Liver (tissue), 9 donors: Measurements from ENCODE around the gene WNT10A. TPM values are rescaled to one million over a fixed set of nuclear protein-coding genes. Genes with fewer than 3 reads are reported as not detected.

Experiments used
- DNase-seq: peaks from one replicate; pipeline ENCODE4 v3.0.0-alpha.2; 2017; ENCODE audit warnings: low spot score
- H3K27ac ChIP-seq, 2 donors: one replicate each; pipeline ENCODE4 v1.7.0; 2013; ENCODE audit warnings: inconsistent platforms in 2 of 2, low read length in 2 of 2, control low read depth in 1 of 2, low read depth in 1 of 2, mild to moderate bottlenecking in 1 of 2
- H3K27me3 ChIP-seq, 4 donors: one replicate each; pipeline versions ENCODE4 v1.6.1 to v1.7.0; 2013; ENCODE audit warnings: low read length in 3 of 4, inconsistent platforms in 1 of 4, mild to moderate bottlenecking in 1 of 4, moderate library complexity in 1 of 4; ENCODE audit not compliant: control insufficient read depth in 4 of 4, insufficient read depth in 4 of 4
- H3K36me3 ChIP-seq, 4 donors: one replicate each; pipeline versions ENCODE4 v1.6.1 to v1.7.0; 2013; ENCODE audit warnings: low read length in 3 of 4, mild to moderate bottlenecking in 3 of 4, low read depth in 1 of 4, moderate library complexity in 1 of 4; ENCODE audit not compliant: control insufficient read depth in 4 of 4, insufficient read depth in 3 of 4
- H3K4me1 ChIP-seq, 4 donors: one replicate each; pipeline versions ENCODE4 v1.6.1 to v1.7.0; 2013; ENCODE audit warnings: low read length in 3 of 4, mild to moderate bottlenecking in 3 of 4, moderate library complexity in 1 of 4; ENCODE audit not compliant: control insufficient read depth in 4 of 4, insufficient read depth in 4 of 4
- H3K4me3 ChIP-seq, 3 donors: one replicate each; pipeline versions ENCODE4 v1.6.1 to v1.7.0; 2013; ENCODE audit warnings: low read length in 3 of 3, control low read depth in 1 of 3, low read depth in 1 of 3, mild to moderate bottlenecking in 1 of 3
- H3K9ac ChIP-seq, 2 donors: one replicate each; pipeline ENCODE4 v1.7.0; 2013; ENCODE audit warnings: low read length in 2 of 2, mild to moderate bottlenecking in 2 of 2, moderate library complexity in 2 of 2, control low read depth in 1 of 2, low read depth in 1 of 2
- H3K9me3 ChIP-seq, 4 donors: one replicate each; pipeline versions ENCODE4 v1.6.1 to v1.7.0; 2013; ENCODE audit warnings: low read length in 3 of 4; ENCODE audit not compliant: control insufficient read depth in 4 of 4
- CTCF ChIP-seq: fragments of 150-350 bp; IDR thresholded peaks from 2 replicates; pipeline ENCODE4 v1.5.1; 2017; ENCODE audit warnings: improper control_type of control experiment, low read depth, low read length; ENCODE audit not compliant: missing input control
- EGR1 ChIP-seq, 2 donors: IDR thresholded peaks; 2 replicates each; pipeline ENCODE4 v1.6.1; 2016 to 2018; ENCODE audit warnings: antibody characterized with exemption in 2 of 2, low read depth in 2 of 2
- GABPA ChIP-seq, 2 donors: IDR thresholded peaks in 1 of 2; conservative IDR thresholded peaks in 1 of 2; 2 replicates each; pipeline ENCODE4 v1.6.1; 2016; ENCODE audit warnings: antibody characterized with exemption in 2 of 2, mild to moderate bottlenecking in 1 of 2, moderate library complexity in 1 of 2
- HNF4A ChIP-seq, 2 donors: conservative IDR thresholded peaks; 2 replicates each; pipeline ENCODE4 v1.6.1; 2016; ENCODE audit warnings: antibody characterized with exemption in 2 of 2, mild to moderate bottlenecking in 2 of 2
- JUND ChIP-seq, 2 donors: IDR thresholded peaks; 2 replicates each; pipeline ENCODE4 v1.6.1; 2016; ENCODE audit warnings: antibody characterized with exemption in 2 of 2
- RAD21 ChIP-seq, 2 donors: IDR thresholded peaks; 2 replicates each; pipeline ENCODE4 v1.6.1; 2016; ENCODE audit warnings: antibody characterized with exemption in 2 of 2, mild to moderate bottlenecking in 2 of 2
- REST ChIP-seq: IDR thresholded peaks from 2 replicates; pipeline ENCODE4 v1.6.1; 2016; ENCODE audit warnings: antibody characterized with exemption, mild to moderate bottlenecking
- SP1 ChIP-seq: IDR thresholded peaks from 2 replicates; pipeline ENCODE4 v1.6.1; 2018; ENCODE audit warnings: antibody characterized with exemption, mild to moderate bottlenecking
- TAF1 ChIP-seq: conservative IDR thresholded peaks from 2 replicates; pipeline ENCODE4 v1.6.1; 2016; ENCODE audit warnings: antibody characterized with exemption, mild to moderate bottlenecking
- YY1 ChIP-seq: IDR thresholded peaks from 2 replicates; pipeline ENCODE4 v1.6.1; 2016; ENCODE audit warnings: antibody characterized with exemption, mild to moderate bottlenecking
- WGBS: extraction: QIAGEN DNeasy Blood & Tissue Kit; methylation state at CpG from one replicate; pipeline ENCODE4 v1.1.7; 2013; 5-methylcytosine and 5-hydroxymethylcytosine counted together
- polyA plus RNA-seq, 2 donors: library from polyadenylated mRNA; stranded (reverse) in 1 of 2; unstranded in 1 of 2; fragments of 200-250 nt in 1 of 2; fragments of >200 nt in 1 of 2; fragmentation: Nextera tagmentation in 1 of 2; extraction: Ambion mirVana in 1 of 2; gene quantifications; one replicate each; pipeline versions ENCODE4 v1.2.1 to v1.2.3, GENCODE V29; 2013 to 2015
- total RNA-seq, 2 donors: library from RNA; depleted of rRNA; stranded (reverse); fragments of >200 nt; gene quantifications; one replicate each; pipeline ENCODE4 v1.2.3, GENCODE V29; 2014
- donor health status: healthy.
- donor health status: healthy.
- donor health status: healthy.
- donor health status: healthy.
- donor health status: healthy.

The WNT10A gene
- total and polyA plus RNA-seq, 4 donors: 0.01 to 0.08 (median 0.05) TPM; not detected in 1

GRCh38 chr2:218882866-218883366 is 2.3 kb downstream of the WNT10A start:
- peak overlapping the region in 1 of 3 donors; percentile 47 for H3K4me3 ChIP-seq

GRCh38 chr2:218883491-218884490 is 3.1 kb downstream of the WNT10A start:
- peaks cover 3 to 13% (median 10%) of the 10 kb centered on the region in 4 donors for H3K4me1 ChIP-seq
- peaks cover 0 to 21% (median 10%) of the 10 kb centered on the region in 4 donors for H3K27me3 ChIP-seq
- peak overlapping the region in 1 of 3 donors; percentile 47 for H3K4me3 ChIP-seq
- H3K36me3 ChIP-seq: no peaks in the 10 kb centered on the region
- DNase-seq: no peak
- WGBS: 6% methylated on average over 89 of the region's 89 CpGs
- no peak overlapping the region for H3K27ac ChIP-seq
- H3K9me3 ChIP-seq: no peaks in the 10 kb centered on the region
- no peak overlapping the region for H3K9ac ChIP-seq
- TF ChIP-seq REST (no peak), HNF4A (conservative IDR thresholded peaks at IDR 0.05) (no peak), RAD21 (IDR thresholded peaks at IDR 0.05) (no peak), SP1 (no peak), JUND (IDR thresholded peaks at IDR 0.05) (no peak), GABPA (IDR thresholded peaks at IDR 0.05 in 1 of 2, conservative IDR thresholded peaks at IDR 0.05 in 1 of 2) (no peak)

More at GRCh38 chr2:218882866-218883366, 2.3 kb downstream of the WNT10A start:
- H3K4me1 ChIP-seq: peaks cover 3 to 13% (median 10%) of the 10 kb centered on the region in 4 donors
- H3K27ac ChIP-seq: no peak overlapping the region
- DNase-seq: no peak
- H3K27me3 ChIP-seq: peaks cover 1 to 28% (median 10%) of the 10 kb centered on the region in 4 donors
- no peak for TF ChIP-seq TAF1
- no peak for TF ChIP-seq JUND (IDR thresholded peaks at IDR 0.05)
- no peak for TF ChIP-seq RAD21 (IDR thresholded peaks at IDR 0.05)
- no peak for TF ChIP-seq REST
- TF ChIP-seq CTCF: no peak
- TF ChIP-seq SP1: no peak
- TF ChIP-seq GABPA (IDR thresholded peaks at IDR 0.05 in 1 of 2, conservative IDR thresholded peaks at IDR 0.05 in 1 of 2): no peak
- TF ChIP-seq YY1: no peak
- no peak for TF ChIP-seq EGR1 (IDR thresholded peaks at IDR 0.05; ENCODE audit: low read depth in 2 of 2)
- H3K36me3 ChIP-seq: no peaks in the 10 kb centered on the region
- 60% methylated on average over 4 of the region's 4 CpGs for WGBS
- H3K9me3 ChIP-seq: no peaks in the 10 kb centered on the region
- no peak overlapping the region for H3K9ac ChIP-seq
